SU-DHL-6 (cell line): ENCODE measurements around the gene PLA2G4A.

Source experiments
- EZH2phosphoT487 ChIP-seq: fragments of 200-600 bp; sonication (generic), shearing (Covaris generic); conservative IDR thresholded peaks from 2 replicates; pipeline ENCODE4 v1.6.1; 2018; ENCODE audit warnings: mild to moderate bottlenecking, antibody characterized with exemption, low read length, moderate library complexity, mixed read lengths
- TF ChIP-seq, protein P1 (sequence below): fragments of 200-600 bp; sonication (generic); IDR thresholded peaks from one replicate; pipeline ENCODE4 v1.5.1; 2017; ENCODE audit warnings: antibody characterized with exemption, mild to moderate bottlenecking, low read length, moderate library complexity; ENCODE audit not compliant: insufficient read depth, poor library complexity, severe bottlenecking

DNA sequence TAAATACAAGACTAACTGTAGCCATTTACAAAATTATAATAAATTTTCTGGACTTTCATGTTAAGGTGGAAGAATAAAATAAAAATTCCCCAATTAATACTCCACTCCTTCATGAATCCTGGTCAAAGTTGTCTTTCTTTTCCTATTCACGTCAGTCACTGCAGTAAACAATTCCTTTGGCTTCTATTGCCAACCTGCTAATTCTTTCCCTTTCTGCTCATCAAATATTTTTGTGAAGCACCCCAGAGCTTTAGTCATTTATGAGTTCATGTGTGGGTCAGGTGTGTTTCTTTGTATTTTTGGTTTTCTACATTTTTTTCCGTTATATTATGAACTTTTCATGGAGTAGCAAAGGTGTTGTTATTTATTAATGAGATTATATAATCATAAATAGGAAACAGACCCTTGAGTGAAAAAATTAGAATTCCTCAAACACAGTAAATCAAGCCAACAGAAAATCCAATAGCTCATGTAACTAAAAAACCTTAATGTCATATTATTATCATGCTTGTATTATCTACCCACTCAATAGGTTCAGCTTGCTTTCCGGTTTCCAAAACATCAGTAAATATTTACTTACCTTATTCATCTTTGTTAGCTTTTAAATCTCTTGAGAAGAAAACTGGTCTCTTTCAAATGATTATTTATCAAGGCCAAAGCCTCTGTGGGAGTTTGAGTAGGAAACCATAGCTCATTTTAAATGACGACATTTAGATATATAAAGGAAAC, 29.6 kb upstream of the PLA2G4A start:
- TF ChIP-seq, protein P1, sequence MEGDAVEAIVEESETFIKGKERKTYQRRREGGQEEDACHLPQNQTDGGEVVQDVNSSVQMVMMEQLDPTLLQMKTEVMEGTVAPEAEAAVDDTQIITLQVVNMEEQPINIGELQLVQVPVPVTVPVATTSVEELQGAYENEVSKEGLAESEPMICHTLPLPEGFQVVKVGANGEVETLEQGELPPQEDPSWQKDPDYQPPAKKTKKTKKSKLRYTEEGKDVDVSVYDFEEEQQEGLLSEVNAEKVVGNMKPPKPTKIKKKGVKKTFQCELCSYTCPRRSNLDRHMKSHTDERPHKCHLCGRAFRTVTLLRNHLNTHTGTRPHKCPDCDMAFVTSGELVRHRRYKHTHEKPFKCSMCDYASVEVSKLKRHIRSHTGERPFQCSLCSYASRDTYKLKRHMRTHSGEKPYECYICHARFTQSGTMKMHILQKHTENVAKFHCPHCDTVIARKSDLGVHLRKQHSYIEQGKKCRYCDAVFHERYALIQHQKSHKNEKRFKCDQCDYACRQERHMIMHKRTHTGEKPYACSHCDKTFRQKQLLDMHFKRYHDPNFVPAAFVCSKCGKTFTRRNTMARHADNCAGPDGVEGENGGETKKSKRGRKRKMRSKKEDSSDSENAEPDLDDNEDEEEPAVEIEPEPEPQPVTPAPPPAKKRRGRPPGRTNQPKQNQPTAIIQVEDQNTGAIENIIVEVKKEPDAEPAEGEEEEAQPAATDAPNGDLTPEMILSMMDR, result no peak
- TF ChIP-seq EZH2phosphoT487, result no peak
